ENCODE data around the gene FAM234A.

Gene FAM234A

GRCh38 chr16:305916-306626 is 71.5 kb downstream of the FAM234A start:
- no peak for DNase-seq

GRCh38 chr16:306911-307370 is 72.3 kb downstream of the FAM234A start:
- DNase-seq: no peak

GRCh38 chr16:307691-308312 is 73.2 kb downstream of the FAM234A start:
- DNase-seq: no peak

- DNase-seq: no peak
Measured at GRCh38 chr16:309476-309875, 74.9 kb downstream of the FAM234A start.

- DNase-seq: no peak
Measured at GRCh38 chr16:311725-312124, 77.1 kb downstream of the FAM234A start.

GRCh38 chr16:314351-314750 is 79.7 kb downstream of the FAM234A start:
- DNase-seq: no peak

- no peak for DNase-seq
Measured at GRCh38 chr16:314795-315299, 80.2 kb downstream of the FAM234A start.
